Hepatocyte (in vitro differentiated cells): Measurements from ENCODE around the gene NPAS3. TPM values are rescaled to one million over a fixed set of nuclear protein-coding genes. Genes with fewer than 3 reads are reported as not detected.

Source experiments
- DNase-seq: peaks from one replicate; pipeline ENCODE4 v3.0.0-alpha.2; 2016; ENCODE audit warnings: low spot score
- H2AFZ ChIP-seq: fragments of 200-600 bp; sonication (generic); 2 replicates; pipeline ENCODE4 v1.6.0; 2016; ENCODE audit warnings: antibody characterized with exemption, mild to moderate bottlenecking
- H3K27ac ChIP-seq: fragments of 200-600 bp; sonication (generic); 2 replicates; pipeline ENCODE4 v1.5.1; 2016; ENCODE audit warnings: mild to moderate bottlenecking
- H3K27me3 ChIP-seq: fragments of 200-600 bp; sonication (generic); 2 replicates; pipeline ENCODE4 v1.6.1; 2016
- H3K36me3 ChIP-seq: fragments of 200-600 bp; sonication (generic); replicated peaks from 2 replicates; pipeline ENCODE4 v1.5.1; 2016; ENCODE audit warnings: low read depth; ENCODE audit not compliant: insufficient read depth
- H3K4me1 ChIP-seq: fragments of 200-600 bp; sonication (generic); 2 replicates; pipeline ENCODE4 v1.5.1; 2016; ENCODE audit warnings: mild to moderate bottlenecking, moderate library complexity; ENCODE audit not compliant: insufficient read depth
- H3K4me2 ChIP-seq: fragments of 200-600 bp; sonication (generic); 2 replicates; pipeline ENCODE4 v1.6.0; 2016
- H3K4me3 ChIP-seq: fragments of 200-600 bp; sonication (generic); 2 replicates; pipeline ENCODE4 v1.5.1; 2016; ENCODE audit warnings: mild to moderate bottlenecking
- H3K79me2 ChIP-seq: fragments of 200-600 bp; sonication (generic); 2 replicates; pipeline ENCODE4 v1.6.0; 2017; ENCODE audit warnings: mild to moderate bottlenecking
- H3K9me2 ChIP-seq: fragments of 200-600 bp; sonication (generic); replicated peaks from 2 replicates; pipeline ENCODE4 v1.6.0; 2017; ENCODE audit warnings: mild to moderate bottlenecking; ENCODE audit not compliant: insufficient read depth
- H3K9me3 ChIP-seq: fragments of 200-600 bp; sonication (generic); 2 replicates; pipeline ENCODE4 v1.5.1; 2016; ENCODE audit warnings: low read depth, mild to moderate bottlenecking
- H4K20me1 ChIP-seq: fragments of 200-600 bp; sonication (generic); 2 replicates; pipeline ENCODE4 v1.6.0; 2016; ENCODE audit warnings: mild to moderate bottlenecking; ENCODE audit not compliant: insufficient read depth, poor library complexity, severe bottlenecking
- CTCF ChIP-seq: fragments of 200-600 bp; sonication (generic); IDR thresholded peaks from 2 replicates; pipeline ENCODE4 v1.5.1; 2016; ENCODE audit warnings: antibody characterized with exemption, mild to moderate bottlenecking; ENCODE audit not compliant: poor library complexity
- EZH2 ChIP-seq: fragments of 200-600 bp; sonication (generic); IDR thresholded peaks from 2 replicates; pipeline ENCODE4 v1.6.1; 2016; ENCODE audit warnings: antibody characterized with exemption, mild to moderate bottlenecking, borderline replicate concordance
- EZH2phosphoT487 ChIP-seq: fragments of 200-600 bp; sonication (generic); IDR thresholded peaks from one replicate; pipeline ENCODE4 v1.6.1; 2018; ENCODE audit warnings: antibody characterized with exemption, mild to moderate bottlenecking, low read depth, moderate library complexity; ENCODE audit not compliant: unreplicated experiment, severe bottlenecking
- WGBS: methylation state at CpG from one replicate; pipeline ENCODE4 v1.1.6; 2016; ENCODE audit warnings: low lambda C conversion rate; ENCODE audit errors: missing lambda C conversion rate; 5-methylcytosine and 5-hydroxymethylcytosine counted together
- polyA plus RNA-seq: library from polyadenylated mRNA; unstranded; fragments of >200 nt; fragmentation: Nextera tagmentation; extraction: Ambion mirVana; gene quantifications from 2 replicates; pipeline ENCODE4 v1.2.1, GENCODE V29; 2016
- total RNA-seq: library from RNA; depleted of rRNA; stranded (reverse); fragments of >200 nt; gene quantifications from 2 replicates; pipeline ENCODE4 v1.2.3, GENCODE V29; 2014

The NPAS3 gene
- total and polyA plus RNA-seq, 2 experiments from 2014 or later: 0.11 to 1.1 TPM

GRCh38 chr14:33541171-33541570 lies 602.5 kb downstream of the NPAS3 start:
- Histone ChIP-seq H3K4me1 (no peaks in the 10 kb centered on the region), H3K27me3 (no peaks in the 10 kb centered on the region), H3K79me2 (no peaks in the 10 kb centered on the region), H2AFZ (no peak overlapping the region), H3K4me3 (no peak overlapping the region), H3K36me3 (no peaks in the 10 kb centered on the region), H3K4me2 (no peak overlapping the region), H4K20me1 (no peaks in the 10 kb centered on the region), H3K9me2 (no peaks in the 10 kb centered on the region), H3K27ac (no peak overlapping the region), H3K9me3 (no peaks in the 10 kb centered on the region)
- WGBS: 97% methylated on average over 2 of the region's 2 CpGs
- DNase-seq: no peak
- TF ChIP-seq EZH2: no peak
- no peak for TF ChIP-seq EZH2phosphoT487
- TF ChIP-seq CTCF: no peak

- no peak for DNase-seq
- Histone ChIP-seq H2AFZ (no peak overlapping the region), H3K79me2 (no peaks in the 10 kb centered on the region), H4K20me1 (no peaks in the 10 kb centered on the region), H3K9me2 (no peaks in the 10 kb centered on the region), H3K36me3 (no peaks in the 10 kb centered on the region), H3K4me1 (no peaks in the 10 kb centered on the region), H3K4me3 (no peak overlapping the region), H3K9me3 (no peaks in the 10 kb centered on the region), H3K27ac (no peak overlapping the region), H3K4me2 (no peak overlapping the region), H3K27me3 (no peaks in the 10 kb centered on the region)
- TF ChIP-seq EZH2 (no peak), EZH2phosphoT487 (no peak), CTCF (no peak)
- WGBS: 81% methylated on average over 11 of the region's 11 CpGs
These were observed 603.9 kb downstream of the NPAS3 start for GRCh38 chr14:33542338-33543287.

DNA sequence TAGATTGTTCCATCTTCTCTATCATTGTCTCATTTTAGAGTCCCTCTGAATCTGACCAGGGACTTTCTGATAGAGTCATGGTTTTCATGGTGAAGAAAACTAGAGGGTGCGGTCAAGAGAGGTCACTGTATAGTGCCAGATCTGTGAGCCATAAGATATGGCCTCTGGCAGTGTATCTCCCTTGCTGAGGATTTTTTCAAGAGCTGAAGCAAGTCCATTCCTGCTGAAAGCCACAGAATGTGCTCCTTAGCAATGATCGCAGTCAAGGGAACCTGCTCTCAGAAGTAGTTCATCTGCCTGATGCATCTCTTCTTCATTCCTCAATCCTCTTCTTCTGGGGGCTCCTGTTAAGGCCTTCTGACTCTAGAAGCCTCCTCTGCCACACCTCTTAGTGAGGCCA lies 607.0 kb downstream of the NPAS3 start:
- no peak for TF ChIP-seq EZH2phosphoT487
- TF ChIP-seq CTCF: no peak
- no peak for TF ChIP-seq EZH2
- Histone ChIP-seq H4K20me1 (no peaks in the 10 kb centered on the region), H2AFZ (no peak overlapping the region), H3K36me3 (no peaks in the 10 kb centered on the region), H3K27me3 (no peaks in the 10 kb centered on the region), H3K4me2 (no peak overlapping the region), H3K4me1 (no peaks in the 10 kb centered on the region), H3K9me2 (no peaks in the 10 kb centered on the region), H3K4me3 (no peak overlapping the region), H3K79me2 (no peaks in the 10 kb centered on the region), H3K9me3 (no peaks in the 10 kb centered on the region), H3K27ac (no peak overlapping the region)
- no peak for DNase-seq
- 95% methylated on average over 2 of the region's 2 CpGs for WGBS
